GM12878 (cell line): ENCODE results near the gene TESK2. TPM values are rescaled to one million over a fixed set of nuclear protein-coding genes. Genes with fewer than 3 reads are reported as not detected.
A peak's percentile ranks its signal among the peaks of the same experiment; 100 is the strongest.

Experiments used
- ATAC-seq: fragments of 200-7000 bp; cut with Tn5 transposase; 3 replicates; pipeline ENCODE4 v1.9.1; 2020; ENCODE audit warnings: mild to moderate bottlenecking, moderate library complexity
- BruUV-seq: library from RNA; stranded (reverse); fragments of 400-500 nt; replicated peaks from 2 replicates; lab custom pipeline; 2021; lab: Mats Ljungman, UMichigan
- CTCF ChIA-PET: fragments of 300-600 bp; sonication (Branson Sonifier 250); formaldehyde crosslinking; extraction: SDS; loops from one replicate; lab custom pipeline; 2021; ENCODE audit warnings: inconsistent platforms; lab: Yijun Ruan, JAX
- POLR2A ChIA-PET: fragments of 350-600 bp; formaldehyde crosslinking; extraction: SDS; loops from one replicate; lab custom pipeline; 2021; ENCODE audit warnings: inconsistent platforms; lab: Charles Lee
- RAD21 ChIA-PET: fragments of 300-600 bp; sonication (Branson Sonifier 250); formaldehyde crosslinking; loops from one replicate; lab custom pipeline; 2023; ENCODE audit warnings: antibody characterized with exemption; ENCODE audit not compliant: unreplicated experiment; lab: Charles Lee
- SMC1A ChIA-PET: fragments of 300-600 bp; sonication (Branson Sonifier 250); formaldehyde crosslinking; loops from one replicate; lab custom pipeline; 2023; ENCODE audit not compliant: unreplicated experiment, uncharacterized antibody; lab: Charles Lee
- DNase-seq: peaks from one replicate; pipeline ENCODE4 v3.0.0-alpha.2; 2011; ENCODE audit warnings: low read depth, low spot score
- FAIRE-seq: peaks from 3 replicates; lab custom pipeline; 2011; peaks lifted over from hg19 to GRCh38; lab: Jason Lieb, UNC
- H2AFZ ChIP-seq: 2 replicates; pipeline ENCODE4 v1.6.0; 2011; ENCODE audit warnings: low read depth, low read length, control low read depth; ENCODE audit not compliant: control insufficient read depth
- H3K27ac ChIP-seq: 2 replicates; pipeline ENCODE4 v1.5.1; 2011; ENCODE audit warnings: control low read depth; ENCODE audit not compliant: control insufficient read depth, insufficient read depth
- H3K27me3 ChIP-seq, 2 experiments: replicated peaks in 1 of 2; 2 replicates each; pipeline versions ENCODE4 v1.6.0 to v1.6.1; 2011; ENCODE audit warnings: low read length in 1 of 2; ENCODE audit not compliant: control insufficient read depth in 2 of 2, insufficient read depth in 2 of 2
- H3K36me3 ChIP-seq, 2 experiments: 2 replicates each; pipeline ENCODE4 v1.5.1; 2011; ENCODE audit warnings: low read length in 1 of 2; ENCODE audit not compliant: control insufficient read depth in 2 of 2, insufficient read depth in 2 of 2
- H3K4me1 ChIP-seq: 2 replicates; pipeline ENCODE4 v1.6.1; 2011; ENCODE audit warnings: mild to moderate bottlenecking, low read length, moderate library complexity, mixed read lengths; ENCODE audit not compliant: control insufficient read depth, insufficient read depth
- H3K4me2 ChIP-seq: 2 replicates; pipeline ENCODE4 v1.6.0; 2011; ENCODE audit warnings: control low read depth; ENCODE audit not compliant: control insufficient read depth, insufficient read depth
- H3K4me3 ChIP-seq: fragments of 200-600 bp; sonication (generic); 2 replicates; pipeline ENCODE4 v1.5.1; 2016
- H3K79me2 ChIP-seq: 2 replicates; pipeline ENCODE4 v1.6.0; 2011; ENCODE audit warnings: low read length; ENCODE audit not compliant: control insufficient read depth, insufficient read depth
- H3K9ac ChIP-seq: 2 replicates; pipeline ENCODE4 v1.8.0; 2011; ENCODE audit warnings: low read length, control low read depth, mixed read lengths; ENCODE audit not compliant: control insufficient read depth, insufficient read depth
- H3K9me3 ChIP-seq: replicated peaks from 3 replicates; pipeline ENCODE4 v1.5.1; 2011; ENCODE audit warnings: mild to moderate bottlenecking, low read length; ENCODE audit not compliant: control insufficient read depth, insufficient read depth
- H4K20me1 ChIP-seq: 2 replicates; pipeline ENCODE4 v1.6.0; 2011; ENCODE audit not compliant: control insufficient read depth, insufficient read depth
- ASH2L ChIP-seq: fragments of 300-600, 200-600 bp; sonication (generic); IDR thresholded peaks from 2 replicates; pipeline ENCODE4 v1.6.1; 2017; ENCODE audit warnings: low read depth, mild to moderate bottlenecking, borderline replicate concordance
- CHD2 ChIP-seq: IDR thresholded peaks from 2 replicates; pipeline ENCODE4 v1.6.1; 2011; ENCODE audit warnings: low read depth, low read length, improper control_type of control experiment, borderline replicate concordance
- EGR1 ChIP-seq, 2 experiments: IDR thresholded peaks; 1 replicate in 1 of 2; 2 replicates in 1 of 2; pipeline ENCODE4 v1.6.1; 2011 to 2012; ENCODE audit warnings: low read depth in 2 of 2, low read length in 2 of 2, borderline replicate concordance in 1 of 2, mild to moderate bottlenecking in 1 of 2, moderate library complexity in 1 of 2
- FOXK2 ChIP-seq: fragments of 450-650 bp; IDR thresholded peaks from 2 replicates; pipeline ENCODE4 v1.6.1; 2017; ENCODE audit warnings: mild to moderate bottlenecking, moderate library complexity
- HDAC2 ChIP-seq: fragments of 200-600 bp; sonication (generic); IDR thresholded peaks from 2 replicates; pipeline ENCODE4 v1.6.1; 2017
- HDGF ChIP-seq: fragments of 450-650 bp; IDR thresholded peaks from 2 replicates; pipeline ENCODE4 v1.6.1; 2016; ENCODE audit warnings: antibody characterized with exemption
- KLF5 ChIP-seq: fragments of 450-650 bp; IDR thresholded peaks from 2 replicates; pipeline ENCODE4 v1.6.1; 2014; ENCODE audit warnings: mild to moderate bottlenecking; ENCODE audit not compliant: partially characterized antibody
- MTA2 ChIP-seq: fragments of 450-650 bp; IDR thresholded peaks from 2 replicates; pipeline ENCODE4 v1.6.1; 2016; ENCODE audit warnings: low read depth, mild to moderate bottlenecking, moderate library complexity
- MXI1 ChIP-seq: fragments of 150-350 bp; IDR thresholded peaks from 2 replicates; pipeline ENCODE4 v1.6.1; 2011; ENCODE audit warnings: low read depth, mild to moderate bottlenecking, inconsistent platforms, low read length, improper control_type of control experiment
- NFIC ChIP-seq: IDR thresholded peaks from 2 replicates; pipeline ENCODE4 v1.6.1; 2012; ENCODE audit warnings: low read depth, mild to moderate bottlenecking, inconsistent platforms, low read length, moderate library complexity
- NR2F1 ChIP-seq: fragments of 450-650 bp; conservative IDR thresholded peaks from 2 replicates; pipeline ENCODE4 v1.6.1; 2017; ENCODE audit warnings: mild to moderate bottlenecking
- RAD21 ChIP-seq: IDR thresholded peaks from 2 replicates; pipeline ENCODE4 v1.6.1; 2011; ENCODE audit warnings: mild to moderate bottlenecking, low read depth, low read length, moderate library complexity; ENCODE audit not compliant: insufficient read depth
- RAD51 ChIP-seq: fragments of 450-650 bp; IDR thresholded peaks from 2 replicates; pipeline ENCODE4 v1.6.1; 2016; ENCODE audit warnings: moderate library complexity, mild to moderate bottlenecking, inconsistent platforms
- RELA ChIP-seq: fragments of 450-650 bp; IDR thresholded peaks from 2 replicates; pipeline ENCODE4 v1.8.0; 2014; ENCODE audit warnings: borderline replicate concordance; ENCODE audit not compliant: partially characterized antibody
- SIX5 ChIP-seq: IDR thresholded peaks from 2 replicates; pipeline ENCODE4 v1.6.1; 2011; ENCODE audit warnings: mild to moderate bottlenecking, low read depth, low read length, moderate library complexity; ENCODE audit not compliant: severe bottlenecking
- SMC3 ChIP-seq: IDR thresholded peaks from 2 replicates; pipeline ENCODE4 v1.6.1; 2011; ENCODE audit warnings: low read length, improper control_type of control experiment, borderline replicate concordance
- SRF ChIP-seq, 2 experiments: IDR thresholded peaks; 2 replicates each; pipeline ENCODE4 v1.6.1; 2011; ENCODE audit warnings: low read depth in 2 of 2, low read length in 2 of 2, mild to moderate bottlenecking in 1 of 2, moderate library complexity in 1 of 2
- ZNF384 ChIP-seq: IDR thresholded peaks from 2 replicates; pipeline ENCODE4 v1.6.1; 2012; ENCODE audit warnings: low read depth, mild to moderate bottlenecking, low read length, improper control_type of control experiment, borderline replicate concordance
- in situ Hi-C: fragments of 300-500 bp; cut with MboI; formaldehyde crosslinking; loops from 9 replicates; pipeline ENCODE4 v1.14.3; 2018; ENCODE audit warnings: mixed read lengths
- intact Hi-C: fragments of 100-400 bp; cut with micrococcal nuclease; formaldehyde crosslinking; loops from one replicate; pipeline ENCODE4 v1.14.2; 2022; ENCODE audit not compliant: unreplicated experiment
- polyA plus RNA-seq, 11 experiments: library from polyadenylated mRNA; depleted of rRNA in 4 of 11; unstranded in 6 of 11; stranded (reverse) in 5 of 11; fragments of >200 nt; fragmentation: Nextera tagmentation in 4 of 11; fragmentation: Illumina TruSeq in 1 of 11; extraction: Ambion mirVana in 4 of 11; extraction: Trizol in 1 of 11; gene quantifications; 1 replicate in 1 of 11; 2 replicates in 10 of 11; pipeline versions ENCODE4 v1.2.1 to v1.2.3, GENCODE V29; 2011 to 2016; ENCODE audit warnings: inconsistent platforms in 2 of 11, missing spikeins in 2 of 11, low read depth in 1 of 11
- total RNA-seq, 4 experiments: library from RNA; depleted of rRNA in 3 of 4; stranded (reverse); fragments of >200 nt in 3 of 4; fragmentation: Illumina TruSeq in 1 of 4; extraction: Trizol in 1 of 4; gene quantifications; 2 replicates each; pipeline versions ENCODE4 v1.2.1 to v1.2.3, GENCODE V29; 2013 to 2021
- TF ChIP-seq, protein P1 (sequence below): fragments of 450-650 bp; IDR thresholded peaks from 2 replicates; pipeline ENCODE4 v1.6.1; 2017; ENCODE audit warnings: borderline replicate concordance
- TF ChIP-seq, protein P2 (sequence below): IDR thresholded peaks from 2 replicates; pipeline ENCODE4 v1.6.1; 2011; ENCODE audit warnings: low read depth, low read length, improper control_type of control experiment, borderline replicate concordance

TESK2 gene
- total and polyA plus RNA-seq, 10 of the 15 experiments (the other 5 are each of a cell fraction or from before 2014, with no cell fraction given), result 2.2 to 10.0 (median 5.7) TPM

DNA sequence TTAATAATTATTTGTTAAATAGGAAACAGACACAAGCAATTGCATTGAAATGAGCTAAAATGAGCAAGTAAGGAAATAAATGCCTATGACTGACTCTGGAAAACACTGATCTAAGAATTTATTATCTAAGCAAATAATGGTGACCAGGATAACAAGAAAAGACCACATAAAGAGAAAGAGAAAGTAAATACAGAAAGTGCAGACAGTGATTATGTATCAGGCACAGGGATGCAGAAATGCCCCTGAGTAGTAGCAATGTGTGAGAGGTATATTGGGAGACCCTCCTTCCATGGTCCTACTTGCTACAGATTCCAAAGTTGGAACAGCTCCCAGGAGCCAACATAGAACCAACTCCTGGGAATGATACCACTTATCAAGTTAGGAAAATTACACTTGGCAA lies 117.4 kb downstream of the TESK2 start:
- Histone ChIP-seq H2AFZ (no peak overlapping the region; the same call in 1 of the 2 replicates), H3K9ac (no peak overlapping the region), H3K4me3 (no peak overlapping the region), H3K79me2 (no peaks in the 10 kb centered on the region), H4K20me1 (no peaks in the 10 kb centered on the region), H3K4me2 (peak overlapping the region; percentile 26), H3K4me1 (peaks cover 49% of the 10 kb centered on the region), H3K9me3 (no peaks in the 10 kb centered on the region; the same call in 2 of the 3 replicates), H3K36me3 (no peaks in the 10 kb centered on the region), H3K27ac (peak overlapping the region; percentile 31; the same call in 1 of the 2 replicates), H3K27me3 (no peaks in the 10 kb centered on the region)
- in situ Hi-C loops (no loop called here), intact Hi-C loops (no loop called here)
- peak; percentile 69 for ATAC-seq
- BruUV-seq, result no TSS peak
- DNase-seq, result no peak
- ChIA-PET SMC1A (interaction anchor here (0.7 to 2.1 kb wide), 8 partner anchors 8 to 163 kb away, joined by 3 to 17 read pairs (median 3); partner anchors contain the start of gene TESK2), RAD21 (interaction anchor here (0.5 to 6.2 kb wide), 6 partner anchors 9 to 117 kb away, joined by 3 to 38 read pairs (median 4); partner anchors contain the start of gene TESK2), CTCF (interaction anchor here (0.6 to 4.8 kb wide), 7 partner anchors 9 to 197 kb away, joined by 3 to 21 read pairs (median 7); no protein-coding TSS in a partner anchor), POLR2A (interaction anchor here (0.8 to 1.1 kb wide), 2 partner anchors 9 to 18 kb away, joined by 3 to 4 read pairs; no protein-coding TSS in a partner anchor)
- TF ChIP-seq RAD51 (no peak), ZNF384 (no peak), RELA (no peak), KLF5 (no peak), SMC3 (no peak), FOXK2 (no peak), NR2F1 (no peak), CHD2 (no peak), SIX5 (no peak), MTA2 (no peak), SRF (IDR thresholded peaks at IDR 0.05; ENCODE audit: low read depth in 2 of 2, low read length in 2 of 2) (no peak), ASH2L (no peak), MXI1 (no peak), HDAC2 (no peak), NFIC (no peak), EGR1 (IDR thresholded peaks at IDR 0.05; ENCODE audit: borderline replicate concordance in 1 of 2, low read depth in 2 of 2, low read length in 2 of 2) (no peak), HDGF (no peak), RAD21 (no peak)
- TF ChIP-seq, protein P1, sequence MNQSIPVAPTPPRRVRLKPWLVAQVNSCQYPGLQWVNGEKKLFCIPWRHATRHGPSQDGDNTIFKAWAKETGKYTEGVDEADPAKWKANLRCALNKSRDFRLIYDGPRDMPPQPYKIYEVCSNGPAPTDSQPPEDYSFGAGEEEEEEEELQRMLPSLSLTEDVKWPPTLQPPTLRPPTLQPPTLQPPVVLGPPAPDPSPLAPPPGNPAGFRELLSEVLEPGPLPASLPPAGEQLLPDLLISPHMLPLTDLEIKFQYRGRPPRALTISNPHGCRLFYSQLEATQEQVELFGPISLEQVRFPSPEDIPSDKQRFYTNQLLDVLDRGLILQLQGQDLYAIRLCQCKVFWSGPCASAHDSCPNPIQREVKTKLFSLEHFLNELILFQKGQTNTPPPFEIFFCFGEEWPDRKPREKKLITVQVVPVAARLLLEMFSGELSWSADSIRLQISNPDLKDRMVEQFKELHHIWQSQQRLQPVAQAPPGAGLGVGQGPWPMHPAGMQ, result no peak
- TF ChIP-seq, protein P2, sequence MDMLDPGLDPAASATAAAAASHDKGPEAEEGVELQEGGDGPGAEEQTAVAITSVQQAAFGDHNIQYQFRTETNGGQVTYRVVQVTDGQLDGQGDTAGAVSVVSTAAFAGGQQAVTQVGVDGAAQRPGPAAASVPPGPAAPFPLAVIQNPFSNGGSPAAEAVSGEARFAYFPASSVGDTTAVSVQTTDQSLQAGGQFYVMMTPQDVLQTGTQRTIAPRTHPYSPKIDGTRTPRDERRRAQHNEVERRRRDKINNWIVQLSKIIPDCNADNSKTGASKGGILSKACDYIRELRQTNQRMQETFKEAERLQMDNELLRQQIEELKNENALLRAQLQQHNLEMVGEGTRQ, result no peak
- FAIRE-seq, result no peak
